HepG2 (cell line): Measurements from ENCODE around the gene ALG14. TPM values are rescaled to one million over a fixed set of nuclear protein-coding genes. Genes with fewer than 3 reads are reported as not detected.

Experiments
- AHR ChIP-seq: IDR thresholded peaks from 2 replicates; pipeline ENCODE4 v1.6.1; 2018; ENCODE audit warnings: missing genetic modification reagents, missing compliant biosample characterization
- DNMT3B ChIP-seq: conservative IDR thresholded peaks from 2 replicates; pipeline ENCODE4 v1.6.1; 2016; ENCODE audit warnings: missing biosample characterization, control low read depth
- ELK4 ChIP-seq: sonication (generic); formaldehyde crosslinking; IDR thresholded peaks from 2 replicates; pipeline ENCODE4 v1.9.0; 2021; ENCODE audit warnings: missing genetic modification reagents, borderline replicate concordance
- HOMEZ ChIP-seq: IDR thresholded peaks from 2 replicates; pipeline ENCODE4 v1.6.1; 2016; ENCODE audit warnings: low read depth
- ISX ChIP-seq: sonication (generic); formaldehyde crosslinking; conservative IDR thresholded peaks from 2 replicates; pipeline ENCODE4 v1.5.0; 2020; ENCODE audit warnings: missing genetic modification reagents
- KDM1A ChIP-seq: IDR thresholded peaks from 2 replicates; pipeline ENCODE4 v1.6.1; 2016; ENCODE audit warnings: missing compliant biosample characterization
- LRRFIP1 ChIP-seq: sonication (generic); formaldehyde crosslinking; conservative IDR thresholded peaks from 2 replicates; pipeline ENCODE4 v1.4.0; 2020; ENCODE audit warnings: missing genetic modification reagents
- MXI1 ChIP-seq: IDR thresholded peaks from 3 replicates; pipeline ENCODE4 v1.6.1; 2012; ENCODE audit warnings: low read depth, low read length, inconsistent platforms, borderline replicate concordance
- PITX1 ChIP-seq: sonication (generic); formaldehyde crosslinking; IDR thresholded peaks from 2 replicates; pipeline ENCODE4 v1.5.1; 2020; ENCODE audit warnings: mild to moderate bottlenecking, missing genetic modification reagents
- THAP9 ChIP-seq: sonication (generic); formaldehyde crosslinking; IDR thresholded peaks from 2 replicates; pipeline ENCODE4; 2020; ENCODE audit warnings: missing genetic modification reagents, mild to moderate bottlenecking, borderline replicate concordance
- TMF1 ChIP-seq: sonication (generic); formaldehyde crosslinking; IDR thresholded peaks from 2 replicates; pipeline ENCODE4 v1.8.1; 2022; ENCODE audit warnings: low read depth, missing genetic modification reagents
- TOE1 ChIP-seq: sonication (generic); formaldehyde crosslinking; IDR thresholded peaks from 2 replicates; pipeline ENCODE4 v1.4.0; 2020; ENCODE audit warnings: mild to moderate bottlenecking, missing genetic modification reagents
- ZBTB14 ChIP-seq: sonication (generic); formaldehyde crosslinking; IDR thresholded peaks from 2 replicates; pipeline ENCODE4 v1.4.0; 2020; ENCODE audit warnings: missing genetic modification reagents
- ZBTB4 ChIP-seq: sonication (generic); formaldehyde crosslinking; IDR thresholded peaks from 2 replicates; pipeline ENCODE4 v1.4.0; 2020; ENCODE audit warnings: missing genetic modification reagents, mild to moderate bottlenecking, borderline replicate concordance
- polyA plus RNA-seq, 8 experiments: library from polyadenylated mRNA; depleted of rRNA in 3 of 8; stranded (reverse) in 7 of 8; unstranded in 1 of 8; fragments of >200 nt; fragmentation: Illumina TruSeq in 4 of 8; extraction: Trizol in 4 of 8; gene quantifications; 2 replicates each; pipeline versions ENCODE4 v1.2.1 to v1.2.3, GENCODE V29; 2011 to 2016; ENCODE audit warnings: low read depth in 4 of 8, missing spikeins in 1 of 8, mixed read lengths in 1 of 8; ENCODE audit not compliant: insufficient read depth in 1 of 8
- total RNA-seq, 5 experiments: library from RNA; depleted of rRNA; stranded (reverse); fragments of >200 nt; fragmentation: Illumina TruSeq; extraction: Trizol; gene quantifications; 2 replicates each; pipeline ENCODE4 v1.2.3, GENCODE V29; 2016; ENCODE audit warnings: low read depth in 1 of 5

Gene ALG14
- total and polyA plus RNA-seq, 2 of the 13 experiments (the other 11 are each of a cell fraction or from before 2014, with no cell fraction given) = 4.5 to 12.7 TPM

GRCh38 chr1:94962409-94963265 is 110.1 kb downstream of the ALG14 start (continued):
- no peak; the same call in 2 of the 3 replicates for TF ChIP-seq MXI1
- no peak for TF ChIP-seq TOE1
- TF ChIP-seq LRRFIP1 (CRISPR knock-in tag) = no peak
- peak; percentile 82 for TF ChIP-seq PITX1 (CRISPR knock-in tag)
- no peak for TF ChIP-seq ZBTB14 (CRISPR knock-in tag)
- no peak for TF ChIP-seq ISX
- no peak for TF ChIP-seq KDM1A (CRISPR knock-in tag)
- TF ChIP-seq TMF1 (CRISPR knock-in tag) = no peak
- no peak for TF ChIP-seq ELK4 (CRISPR knock-in tag)
- TF ChIP-seq DNMT3B (CRISPR knock-in tag) = no peak
- no peak; the same call in 1 of the 2 replicates for TF ChIP-seq HOMEZ (CRISPR knock-in tag)
- no peak for TF ChIP-seq ZBTB4 (CRISPR knock-in tag)
- TF ChIP-seq AHR (CRISPR knock-in tag) = no peak
- TF ChIP-seq THAP9 (CRISPR knock-in tag) = no peak
